ENCODE data around the gene SMPDL3B.
A peak's percentile ranks its signal among the peaks of the same experiment; 100 is the strongest.
"Not testable (repeated sequence)": the region's sequence is repeated elsewhere in the genome, so short reads cannot be mapped to it uniquely, and the experiment has no call there.

Gene SMPDL3B

DNA sequence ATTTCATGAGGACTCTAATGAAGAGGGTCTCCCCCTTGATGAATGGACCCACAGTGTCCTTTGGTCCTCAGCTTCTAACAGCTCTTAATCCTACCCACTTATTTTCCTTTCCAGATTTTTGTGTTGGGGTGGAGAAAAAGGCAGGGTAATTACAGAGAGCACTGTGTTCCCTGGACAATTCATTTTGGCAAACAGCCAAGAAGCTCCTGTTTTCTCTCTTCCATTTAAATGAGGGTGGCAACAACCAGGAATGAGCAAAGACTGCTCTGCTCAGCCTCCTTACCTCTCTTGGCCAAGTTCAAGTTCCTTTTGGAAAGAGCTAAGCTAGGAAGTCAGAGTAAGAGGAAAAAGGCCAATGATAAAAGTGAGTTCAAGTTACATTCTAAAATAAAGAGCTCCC is 36.9 kb downstream of the SMPDL3B start:
- peak; percentile 61 for DNase-seq

DNA sequence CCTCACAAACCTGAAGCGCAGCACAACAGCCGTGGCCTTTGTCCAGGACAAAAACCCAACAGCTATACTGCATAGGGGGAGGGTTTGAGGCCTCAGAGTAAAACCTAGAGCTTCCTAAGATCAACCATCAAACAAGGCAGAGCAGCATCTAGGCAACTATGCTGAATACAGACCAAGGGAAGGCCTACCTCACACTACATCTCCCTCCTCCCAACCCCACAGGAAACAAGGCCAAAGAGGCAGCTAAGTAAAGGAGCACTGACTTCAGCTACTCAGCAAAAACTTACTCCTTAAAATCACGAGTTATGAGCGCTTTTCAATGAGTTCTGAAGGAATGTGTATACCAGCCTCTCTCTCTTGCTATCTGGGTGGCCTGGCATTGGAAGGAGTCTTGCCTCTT is 37.3 kb downstream of the SMPDL3B start:
- DNase-seq: no peak

DNA sequence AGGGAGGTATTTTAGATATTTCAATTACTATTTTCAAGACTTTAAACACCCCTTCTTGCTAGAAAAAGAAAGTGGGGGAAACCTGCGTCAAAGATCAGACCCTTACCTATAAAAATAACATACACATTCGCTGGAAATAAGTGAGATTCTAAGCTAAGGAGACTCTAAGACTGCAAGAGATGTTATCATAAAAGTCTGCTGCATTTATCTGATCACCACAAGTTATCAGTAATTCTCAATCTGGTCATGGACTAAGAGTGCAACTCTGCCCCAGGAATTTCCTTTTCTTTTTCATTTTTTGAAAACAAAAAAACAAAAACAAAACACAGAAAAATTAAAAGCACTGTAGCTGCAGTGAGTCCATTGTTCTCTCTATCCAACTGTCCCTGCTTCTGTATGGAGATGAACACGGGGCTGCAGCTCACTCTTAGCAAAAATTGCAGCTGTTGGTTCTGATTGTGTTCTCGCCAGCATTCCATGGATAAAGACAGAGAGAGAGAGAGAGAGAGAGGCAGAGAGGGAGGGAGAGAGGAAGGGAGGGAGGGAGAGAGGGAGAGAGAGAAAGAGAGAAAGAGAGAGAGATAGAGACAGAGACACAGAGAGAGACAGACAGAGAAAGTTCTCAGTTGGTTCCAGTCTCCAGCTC is 39.1 kb downstream of the SMPDL3B start:
- no peak for DNase-seq

DNA sequence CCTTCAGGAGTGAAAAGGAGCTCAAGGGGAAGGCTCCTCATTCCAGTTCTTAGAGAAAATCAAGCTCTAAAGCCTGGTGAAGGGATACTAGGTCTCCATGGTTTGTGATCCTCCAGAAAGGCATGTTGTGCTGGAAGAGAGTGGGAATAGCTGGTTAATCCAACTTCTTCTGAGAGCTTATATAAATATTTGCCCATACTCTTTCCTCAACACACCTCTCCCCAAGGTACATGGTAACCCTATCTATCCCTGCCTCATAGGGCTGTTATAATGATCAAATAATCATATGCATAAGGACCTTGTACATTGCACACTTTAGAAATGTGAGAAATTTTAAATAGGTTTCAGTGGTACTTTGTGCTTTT is 39.6 kb downstream of the SMPDL3B start:
- no peak for DNase-seq

DNA sequence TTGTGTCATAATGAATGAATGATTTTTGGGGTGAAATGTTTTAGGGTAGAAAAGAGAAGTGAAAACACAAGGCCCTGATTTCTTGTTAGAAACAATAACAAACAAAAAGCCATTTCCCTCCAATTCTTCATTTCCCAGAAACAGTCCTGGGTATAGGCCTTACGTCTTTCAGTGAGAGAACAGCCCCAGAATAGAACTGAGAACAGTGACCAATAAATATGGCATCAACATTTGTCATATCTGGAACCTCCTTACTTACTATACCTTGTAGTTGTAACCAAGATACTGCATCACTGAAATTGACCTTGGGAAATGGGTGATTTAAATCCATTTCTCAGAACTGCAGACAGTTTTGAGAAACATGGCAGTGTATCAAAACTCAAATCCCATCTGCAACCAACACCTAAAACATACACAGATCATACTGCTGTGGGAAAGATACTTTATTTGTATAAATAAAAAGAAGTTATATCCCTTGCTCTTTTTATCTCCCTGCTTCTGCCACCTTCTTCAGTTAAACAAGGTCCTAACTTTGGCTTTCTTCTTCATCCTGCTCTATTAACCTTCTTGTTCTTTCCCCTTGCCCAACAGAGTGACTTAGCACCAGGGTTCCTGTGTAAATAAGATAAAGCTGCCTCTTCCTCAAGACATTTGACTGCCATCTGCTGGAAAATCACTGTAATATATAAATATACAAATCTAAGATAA is 44.5 kb downstream of the SMPDL3B start:
- DNase-seq: peak; percentile 33

DNA sequence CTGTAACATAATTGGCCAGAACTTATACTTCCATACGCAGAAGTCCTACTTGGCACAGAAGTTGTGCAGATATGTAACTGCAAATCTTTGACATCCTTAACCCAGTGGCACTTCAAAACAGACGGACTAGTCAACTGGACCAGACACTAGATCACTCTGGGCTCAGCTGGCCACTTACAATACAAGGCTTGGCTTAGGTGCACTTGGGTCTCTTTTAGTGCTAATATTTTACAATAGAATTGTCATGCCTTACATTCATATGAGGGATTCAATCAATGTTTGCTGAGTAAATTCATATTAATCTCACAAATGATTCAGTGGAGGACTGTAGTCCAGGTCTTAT is 45.0 kb downstream of the SMPDL3B start:
- no peak for DNase-seq

DNA sequence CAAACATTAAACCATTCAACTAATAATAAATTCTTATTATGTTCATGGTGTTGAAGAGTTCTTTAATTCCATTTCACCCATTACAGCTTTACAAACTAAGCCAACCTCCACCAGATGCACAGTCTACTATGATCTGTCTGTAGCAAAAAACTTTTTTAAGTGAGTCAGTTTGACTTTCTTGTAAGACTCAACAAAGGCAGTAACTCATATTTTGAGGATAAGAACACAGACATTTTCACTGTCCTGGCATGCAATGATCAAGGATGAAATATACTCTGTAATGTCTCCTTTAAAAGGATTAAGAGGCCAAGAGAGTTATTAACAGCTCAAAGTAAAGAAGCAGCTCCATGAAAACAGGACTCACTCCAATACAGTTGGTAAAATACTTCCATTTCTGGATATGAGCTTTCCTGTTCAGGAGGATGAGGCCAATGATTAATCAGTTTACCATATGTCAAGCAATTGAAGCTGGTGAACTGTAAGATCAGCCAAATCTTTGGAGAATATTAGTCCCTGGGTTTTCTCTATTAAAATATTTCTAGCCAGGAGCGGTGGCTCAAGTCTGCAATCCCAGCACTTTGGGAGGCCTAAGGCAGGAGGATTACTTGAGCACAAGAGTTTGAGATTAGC is 45.5 kb downstream of the SMPDL3B start:
- DNase-seq: no peak

DNA sequence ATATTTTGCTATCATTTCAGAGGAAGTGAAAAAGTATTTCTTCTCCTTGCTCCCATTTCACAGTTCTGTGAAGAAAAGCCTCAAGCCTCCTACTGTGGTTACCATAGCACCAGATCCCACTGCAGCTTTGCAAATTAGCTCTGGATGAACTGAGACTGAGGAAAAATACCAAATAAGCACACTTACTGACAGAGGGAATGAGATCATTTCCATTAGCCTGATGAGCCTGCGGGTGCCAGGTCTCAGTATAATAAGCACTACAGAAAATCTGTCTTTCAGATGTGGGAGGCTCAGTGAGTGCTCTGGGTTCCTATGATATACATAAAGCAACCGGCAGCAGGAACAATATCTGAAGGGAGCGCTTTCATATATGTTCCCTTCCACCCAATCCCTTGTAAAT is 46.3 kb downstream of the SMPDL3B start:
- no peak for DNase-seq

DNA sequence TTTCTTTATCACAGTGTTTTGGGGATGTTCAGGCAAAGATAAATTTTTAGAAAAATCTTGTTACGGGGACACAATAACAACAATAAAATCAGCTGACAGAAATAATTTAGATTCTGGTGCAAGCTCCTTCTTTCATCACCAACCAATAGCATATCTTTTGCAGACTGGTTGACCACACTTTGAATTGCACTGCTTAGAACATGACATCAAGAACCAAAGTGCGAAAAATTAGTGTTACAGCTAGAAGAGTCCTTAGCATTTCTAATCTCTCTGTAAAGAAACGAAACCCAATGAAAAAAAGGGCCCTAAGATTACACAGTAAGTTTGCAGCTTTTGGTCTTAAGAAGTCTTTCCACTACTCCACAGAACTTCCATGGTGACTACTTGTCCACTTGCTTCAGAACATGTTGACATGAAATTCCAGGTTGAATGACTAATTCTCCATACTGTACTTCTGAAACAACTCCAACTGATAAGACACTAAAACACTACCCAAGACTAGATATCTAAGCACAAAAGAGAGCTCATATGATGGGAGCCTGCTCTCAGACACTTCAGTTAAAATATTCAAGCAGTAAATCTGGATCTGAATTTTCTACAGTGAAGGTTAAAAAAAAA is 56.2 kb downstream of the SMPDL3B start:
- no peak for DNase-seq

DNA sequence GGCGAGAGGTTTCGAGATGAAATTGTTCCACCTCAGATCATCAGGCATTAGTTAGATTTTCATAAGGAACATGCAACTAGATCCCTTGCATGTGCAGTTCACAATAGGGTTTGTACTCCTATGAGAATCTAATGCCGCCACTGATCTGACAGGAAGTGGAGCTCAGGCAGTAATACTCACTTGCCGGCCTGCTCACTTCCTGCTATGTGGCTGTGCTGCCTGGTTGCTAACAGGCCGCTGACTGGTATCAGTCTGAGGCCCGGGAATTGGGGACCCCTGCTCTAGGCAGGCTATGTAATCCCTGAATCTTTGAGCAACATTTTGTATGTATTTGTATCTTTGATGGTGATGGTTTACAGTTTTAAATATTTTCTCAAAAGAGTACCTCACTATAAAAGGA is 57.5 kb downstream of the SMPDL3B start:
- DNase-seq: no peak

DNA sequence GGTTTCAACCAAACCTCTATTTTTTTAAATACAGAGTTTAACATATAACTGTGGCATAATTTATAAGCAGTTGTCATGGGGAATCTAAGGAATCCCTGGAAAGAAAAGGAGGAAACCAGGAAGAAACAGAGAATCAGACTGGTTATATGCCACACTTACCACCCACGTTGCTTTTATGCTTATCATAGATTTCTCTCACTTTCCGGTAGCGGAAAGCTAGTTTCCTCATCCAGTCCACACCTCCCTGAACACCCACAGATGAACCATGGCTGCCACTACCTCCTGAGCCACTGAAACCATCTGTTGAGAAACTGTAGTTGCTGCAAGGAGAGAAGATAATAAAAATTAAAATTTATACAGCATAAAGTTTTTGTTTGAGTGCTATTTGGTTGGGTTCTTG is 58.4 kb downstream of the SMPDL3B start:
- no peak for DNase-seq

DNA sequence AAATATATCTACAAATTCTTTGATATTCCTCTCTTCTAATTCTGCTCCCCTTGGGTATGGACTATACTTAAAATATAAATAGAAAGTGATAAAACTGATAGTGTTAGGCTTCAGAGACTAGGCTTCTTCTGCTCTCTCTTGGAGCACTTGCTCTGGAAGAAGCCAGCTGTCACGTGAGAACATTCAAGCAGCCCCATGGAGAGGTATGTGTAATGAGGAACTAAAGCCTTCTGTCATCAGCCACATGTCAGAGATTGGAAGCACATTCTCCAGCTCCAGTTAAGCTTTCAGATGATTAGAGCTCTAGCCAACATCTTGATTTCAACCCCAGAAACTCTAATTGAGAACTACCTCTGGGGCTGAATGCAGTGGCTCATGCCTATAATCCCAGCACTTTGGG is 59.3 kb downstream of the SMPDL3B start:
- no peak for DNase-seq

DNA sequence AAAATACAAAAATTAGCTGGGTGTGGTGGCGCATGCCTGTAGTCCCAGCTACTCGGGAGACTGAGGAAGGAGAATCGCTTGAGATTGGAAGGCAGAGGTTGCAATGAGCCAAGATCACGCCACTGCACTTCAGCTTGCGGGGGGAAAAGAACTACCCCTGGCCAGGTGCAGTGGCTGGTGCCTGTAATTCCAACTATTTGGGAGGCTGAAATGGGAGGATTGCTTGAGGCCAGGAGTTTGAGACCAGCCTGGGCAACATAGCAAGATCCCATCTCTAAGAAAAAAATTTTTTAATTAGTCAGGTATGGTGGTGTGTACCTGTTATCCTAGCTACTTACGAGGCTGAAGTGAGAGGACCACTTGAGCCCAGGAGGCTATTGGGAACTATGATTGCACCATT is 59.7 kb downstream of the SMPDL3B start:
- not testable (repeated sequence) for DNase-seq

DNA sequence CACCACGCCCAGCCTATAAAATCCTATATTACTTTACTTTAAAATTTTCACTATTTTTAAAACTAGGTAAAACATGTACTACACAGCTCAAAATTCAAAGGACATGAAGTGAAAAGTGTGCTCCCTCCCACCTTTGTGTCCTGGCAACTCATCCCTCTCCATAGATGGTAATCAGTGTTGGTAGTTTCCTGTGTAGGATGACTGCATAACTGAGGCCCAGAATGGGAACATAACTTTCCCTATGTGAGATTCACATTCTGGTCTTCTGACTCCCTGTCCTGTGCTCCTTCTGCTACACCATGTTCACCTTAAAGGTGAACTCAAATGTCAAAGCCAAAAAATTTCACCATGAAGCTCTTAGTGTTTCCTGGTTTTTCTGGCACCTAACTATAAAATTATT is 64.3 kb downstream of the SMPDL3B start:
- no peak for DNase-seq

DNA sequence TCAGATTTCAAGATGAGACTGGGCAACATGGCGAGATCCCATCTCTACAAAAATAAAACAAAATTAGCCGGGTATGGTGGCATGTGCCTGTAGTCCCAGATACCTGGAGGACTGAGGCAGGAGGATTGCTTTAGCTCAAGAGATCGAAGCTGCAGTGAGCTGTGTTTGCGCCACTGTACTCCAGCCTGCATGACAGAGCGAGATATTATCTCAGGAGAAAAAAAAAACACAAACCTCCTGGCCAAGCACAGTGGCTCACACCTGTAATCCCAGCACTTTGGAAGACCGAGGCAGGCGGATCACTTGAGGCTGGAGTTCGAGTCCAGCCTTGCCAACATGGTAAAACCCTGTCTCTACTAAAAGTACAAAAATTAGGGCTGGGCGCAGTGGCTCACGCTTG is 67.8 kb downstream of the SMPDL3B start:
- no peak for DNase-seq

DNA sequence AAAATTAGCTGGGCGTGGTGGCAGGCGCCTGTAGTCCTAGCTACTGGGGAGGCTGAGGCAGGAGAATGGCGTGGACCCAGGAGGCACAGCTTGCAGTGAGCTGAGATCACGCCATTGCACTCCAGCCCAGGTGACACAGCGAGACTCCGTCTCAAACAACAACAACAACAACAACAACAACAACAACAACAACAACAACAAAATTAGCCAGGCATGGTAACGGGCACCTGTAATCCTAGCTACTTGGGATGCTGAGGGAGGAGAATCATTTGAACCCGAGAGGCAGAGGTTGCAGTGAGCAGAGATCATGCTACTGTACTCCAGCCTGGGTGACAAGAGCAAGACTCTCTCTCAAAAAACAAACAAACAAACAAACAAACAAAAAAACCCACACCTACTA is 68.3 kb downstream of the SMPDL3B start:
- DNase-seq: not testable (repeated sequence)
